Mammary epithelial cell (primary cell): ENCODE results near the gene TMEM87A.

ENCODE experiments used
- EZH2 ChIP-seq: IDR thresholded peaks from 2 replicates; pipeline ENCODE4 v1.6.1; 2012; ENCODE audit warnings: low read length, inconsistent platforms, borderline replicate concordance
- TF ChIP-seq, protein P1 (sequence below), 2 donors: IDR thresholded peaks in 1 of 2; conservative IDR thresholded peaks in 1 of 2; 2 replicates each; pipeline ENCODE4 v1.5.1; 2011 to 2012; ENCODE audit warnings: inconsistent platforms in 2 of 2, low read length in 2 of 2, mild to moderate bottlenecking in 2 of 2, control low read depth in 1 of 2, low read depth in 1 of 2; ENCODE audit not compliant: insufficient read depth in 1 of 2; ENCODE audit errors: extremely low read depth in 1 of 2

DNA sequence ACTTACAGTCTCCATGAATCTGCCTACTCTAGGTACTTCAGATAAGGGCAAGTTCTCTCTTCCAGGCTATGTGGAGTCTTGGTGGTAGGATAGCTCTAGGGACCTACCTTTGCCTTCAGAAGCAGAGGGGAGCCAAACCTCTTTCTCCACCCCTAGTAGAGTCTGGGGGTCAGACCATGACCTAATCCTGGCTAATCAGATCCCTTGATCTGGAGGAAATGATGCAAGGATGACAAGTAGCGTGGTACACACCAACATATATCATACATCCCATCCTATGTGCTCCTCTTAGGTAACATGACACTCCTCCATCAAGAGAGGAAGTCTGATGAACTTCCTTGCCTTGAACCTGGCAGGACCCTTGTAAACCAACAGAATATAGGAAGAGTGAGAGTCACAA lies 101.4 kb downstream of the TMEM87A start:
- TF ChIP-seq, protein P1, sequence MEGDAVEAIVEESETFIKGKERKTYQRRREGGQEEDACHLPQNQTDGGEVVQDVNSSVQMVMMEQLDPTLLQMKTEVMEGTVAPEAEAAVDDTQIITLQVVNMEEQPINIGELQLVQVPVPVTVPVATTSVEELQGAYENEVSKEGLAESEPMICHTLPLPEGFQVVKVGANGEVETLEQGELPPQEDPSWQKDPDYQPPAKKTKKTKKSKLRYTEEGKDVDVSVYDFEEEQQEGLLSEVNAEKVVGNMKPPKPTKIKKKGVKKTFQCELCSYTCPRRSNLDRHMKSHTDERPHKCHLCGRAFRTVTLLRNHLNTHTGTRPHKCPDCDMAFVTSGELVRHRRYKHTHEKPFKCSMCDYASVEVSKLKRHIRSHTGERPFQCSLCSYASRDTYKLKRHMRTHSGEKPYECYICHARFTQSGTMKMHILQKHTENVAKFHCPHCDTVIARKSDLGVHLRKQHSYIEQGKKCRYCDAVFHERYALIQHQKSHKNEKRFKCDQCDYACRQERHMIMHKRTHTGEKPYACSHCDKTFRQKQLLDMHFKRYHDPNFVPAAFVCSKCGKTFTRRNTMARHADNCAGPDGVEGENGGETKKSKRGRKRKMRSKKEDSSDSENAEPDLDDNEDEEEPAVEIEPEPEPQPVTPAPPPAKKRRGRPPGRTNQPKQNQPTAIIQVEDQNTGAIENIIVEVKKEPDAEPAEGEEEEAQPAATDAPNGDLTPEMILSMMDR (conservative IDR thresholded peaks at IDR 0.05 in 1 of 2, IDR thresholded peaks at IDR 0.05 in 1 of 2; ENCODE audit: extremely low read depth in 1 of 2, insufficient read depth in 1 of 2, low read depth in 1 of 2, low read length in 2 of 2), result no peak
- TF ChIP-seq EZH2, result no peak
